Pancreas (tissue), 10 donors: ENCODE data around the gene CAPN2. TPM values are rescaled to one million over a fixed set of nuclear protein-coding genes. Genes with fewer than 3 reads are reported as not detected.
A peak's percentile ranks its signal among the peaks of the same experiment; 100 is the strongest.

Experiments
- ATAC-seq, 4 donors: fragments of 200-7000 bp; cut with Tn5 transposase; one replicate each; pipeline versions ENCODE4 v1.8.0 to v1.9.1; 2020; ENCODE audit warnings: mild to moderate bottlenecking in 4 of 4, moderate library complexity in 4 of 4
- DNase-seq, 6 donors: peaks; one replicate each; pipeline ENCODE4 v3.0.0-alpha.2; 2020
- FAIRE-seq: peaks from 2 replicates; lab custom pipeline; 2012; peaks lifted over from hg19 to GRCh38; lab: Jason Lieb, UNC
- H3K27ac ChIP-seq, 4 donors: fragments of 200-600 bp; sonication (generic); 1 replicate in 3 of 4; 2 replicates in 1 of 4; pipeline versions ENCODE4 v1.5.0 to v1.8.0; 2020
- H3K27me3 ChIP-seq, 4 donors: fragments of 200-600 bp; one replicate each; pipeline ENCODE4 v1.8.0; 2021
- H3K36me3 ChIP-seq, 3 donors: fragments of 200-600 bp; sonication (generic) in 1 of 3; one replicate each; pipeline versions ENCODE4 v1.5.0 to v1.8.0; 2020 to 2021
- H3K4me1 ChIP-seq, 3 donors: fragments of 200-600 bp; one replicate each; pipeline ENCODE4 v1.8.0; 2021
- H3K4me3 ChIP-seq, 4 donors: fragments of 200-600 bp; sonication (generic) in 2 of 4; one replicate each; pipeline versions ENCODE4 v1.5.0 to v1.8.0; 2020 to 2021
- H3K9me3 ChIP-seq, 4 donors: fragments of 200-600 bp; one replicate each; pipeline ENCODE4 v1.8.0; 2021
- WGBS, 2 donors: extraction: QIAGEN DNeasy Blood & Tissue Kit; methylation state at CpG; one replicate each; pipeline ENCODE4 v1.1.7; 2013; 5-methylcytosine and 5-hydroxymethylcytosine counted together
- intact Hi-C, 3 donors: fragments of 100-400 bp; cut with DNase I; formaldehyde crosslinking; loops; one replicate each; pipeline versions ENCODE4 v1.11.1 to v1.14.2; 2022
- polyA plus RNA-seq, 2 donors: library from polyadenylated mRNA; stranded (reverse); fragments of 200-250 nt; gene quantifications; one replicate each; pipeline ENCODE4 v1.2.3, GENCODE V29; 2013
- total RNA-seq, 6 donors: library from RNA; stranded (reverse); fragmentation: NEBNext Ultra II Directional in 4 of 6; extraction: Animal tissue kit (Norgen Biotek cat#: 25700) in 4 of 6; gene quantifications; one replicate each; pipeline versions ENCODE4 v1.2.1 to v1.2.4, GENCODE V29; 2021 to 2023
- TF ChIP-seq, protein P1 (sequence below), 4 donors: fragments of 200-600 bp; sonication (generic) in 3 of 4; IDR thresholded peaks; one replicate each; pipeline versions ENCODE4 v1.5.0 to v1.8.0; 2021; ENCODE audit warnings: antibody characterized with exemption in 4 of 4
- donor health status: healthy with polysubstance abuse.
- donor health status: DM: no; HTN: no; CAD: no; lungs with moderate emphysema.
- donor health status: DM: no; HTN: no; CAD: no.
- donor health status: control.
- donor health status: control.
- donor health status: Bipolar disorder and iron deficiency.
- donor health status: DM: yes; HTN: yes; CAD: no.
- donor health status: DM: no; HTN: no; CAD: no.
- donor health status: DM: no; HTN: no; CAD: no.
- donor health status: DM: yes; HTN: yes; CAD: no.

Gene CAPN2
- total and polyA plus RNA-seq, 8 donors: 48.2 to 90.0 (median 55.7) TPM

DNA sequence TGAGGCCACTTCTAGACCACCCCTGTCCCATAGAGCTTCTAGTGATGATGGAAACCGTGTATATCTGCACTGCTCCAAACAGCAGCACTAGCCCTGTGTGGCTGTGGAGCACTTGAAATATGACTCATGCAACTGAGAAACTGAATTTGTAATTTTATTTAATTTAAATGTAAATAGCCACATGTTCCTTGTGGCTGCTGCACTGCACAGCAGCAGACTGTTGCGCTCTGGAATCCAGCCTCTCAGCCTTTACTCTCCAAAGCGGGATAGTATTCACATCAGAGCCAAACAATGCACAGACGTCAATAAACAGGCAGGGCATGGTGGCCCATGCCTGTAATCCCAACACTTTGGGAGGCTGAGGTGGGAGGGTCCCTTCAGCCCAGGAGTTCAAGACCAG is 12.0 kb downstream of the CAPN2 start:
- FAIRE-seq (no peak), ATAC-seq (no peak), DNase-seq (no peak)
- no peaks in the 10 kb centered on the region for H3K36me3 ChIP-seq
- peaks cover 6 to 22% (median 7%) of the 10 kb centered on the region in 3 donors for H3K4me1 ChIP-seq
- H3K27me3 ChIP-seq: no peaks in the 10 kb centered on the region
- H3K9me3 ChIP-seq: no peaks in the 10 kb centered on the region
- H3K4me3 ChIP-seq: no peak overlapping the region
- 91 to 97% methylated on average over 4 of the region's 4 CpGs for WGBS, 2 donors
- H3K27ac ChIP-seq: no peak overlapping the region
- intact Hi-C loops: no loop called here
- TF ChIP-seq, protein P1, sequence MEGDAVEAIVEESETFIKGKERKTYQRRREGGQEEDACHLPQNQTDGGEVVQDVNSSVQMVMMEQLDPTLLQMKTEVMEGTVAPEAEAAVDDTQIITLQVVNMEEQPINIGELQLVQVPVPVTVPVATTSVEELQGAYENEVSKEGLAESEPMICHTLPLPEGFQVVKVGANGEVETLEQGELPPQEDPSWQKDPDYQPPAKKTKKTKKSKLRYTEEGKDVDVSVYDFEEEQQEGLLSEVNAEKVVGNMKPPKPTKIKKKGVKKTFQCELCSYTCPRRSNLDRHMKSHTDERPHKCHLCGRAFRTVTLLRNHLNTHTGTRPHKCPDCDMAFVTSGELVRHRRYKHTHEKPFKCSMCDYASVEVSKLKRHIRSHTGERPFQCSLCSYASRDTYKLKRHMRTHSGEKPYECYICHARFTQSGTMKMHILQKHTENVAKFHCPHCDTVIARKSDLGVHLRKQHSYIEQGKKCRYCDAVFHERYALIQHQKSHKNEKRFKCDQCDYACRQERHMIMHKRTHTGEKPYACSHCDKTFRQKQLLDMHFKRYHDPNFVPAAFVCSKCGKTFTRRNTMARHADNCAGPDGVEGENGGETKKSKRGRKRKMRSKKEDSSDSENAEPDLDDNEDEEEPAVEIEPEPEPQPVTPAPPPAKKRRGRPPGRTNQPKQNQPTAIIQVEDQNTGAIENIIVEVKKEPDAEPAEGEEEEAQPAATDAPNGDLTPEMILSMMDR (IDR thresholded peaks at IDR 0.05): no peak

DNA sequence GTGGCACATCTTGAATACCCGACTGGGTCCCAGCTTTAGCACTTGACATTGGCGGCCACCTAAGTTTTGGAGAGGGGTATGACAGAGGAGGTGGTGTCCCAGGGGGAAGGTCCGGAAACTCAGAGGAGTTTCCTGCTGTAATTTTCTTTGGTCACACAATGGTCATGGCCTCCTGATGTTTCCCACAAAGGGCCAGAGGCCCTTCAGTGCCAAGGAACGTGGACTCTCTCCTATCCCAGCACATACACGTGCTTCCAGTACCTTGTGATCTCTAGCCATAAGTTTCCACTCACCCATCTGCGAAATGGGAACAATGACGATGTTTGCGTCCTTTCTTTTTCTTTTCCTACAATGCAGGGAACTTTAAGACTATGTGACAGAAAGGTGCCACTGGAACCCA is 13.2 kb downstream of the CAPN2 start:
- H3K36me3 ChIP-seq: no peaks in the 10 kb centered on the region
- no peaks in the 10 kb centered on the region for H3K27me3 ChIP-seq
- no peak overlapping the region for H3K4me3 ChIP-seq
- ATAC-seq (no peak), FAIRE-seq (no peak), DNase-seq (no peak)
- TF ChIP-seq, protein P1 (IDR thresholded peaks at IDR 0.05): no peak
- no peak overlapping the region for H3K27ac ChIP-seq
- intact Hi-C loops: no loop called here
- 87 to 91% methylated on average over 8 of the region's 8 CpGs for WGBS, 2 donors
- no peaks in the 10 kb centered on the region for H3K9me3 ChIP-seq
- H3K4me1 ChIP-seq: peaks cover 3 to 15% (median 4%) of the 10 kb centered on the region in 3 donors

DNA sequence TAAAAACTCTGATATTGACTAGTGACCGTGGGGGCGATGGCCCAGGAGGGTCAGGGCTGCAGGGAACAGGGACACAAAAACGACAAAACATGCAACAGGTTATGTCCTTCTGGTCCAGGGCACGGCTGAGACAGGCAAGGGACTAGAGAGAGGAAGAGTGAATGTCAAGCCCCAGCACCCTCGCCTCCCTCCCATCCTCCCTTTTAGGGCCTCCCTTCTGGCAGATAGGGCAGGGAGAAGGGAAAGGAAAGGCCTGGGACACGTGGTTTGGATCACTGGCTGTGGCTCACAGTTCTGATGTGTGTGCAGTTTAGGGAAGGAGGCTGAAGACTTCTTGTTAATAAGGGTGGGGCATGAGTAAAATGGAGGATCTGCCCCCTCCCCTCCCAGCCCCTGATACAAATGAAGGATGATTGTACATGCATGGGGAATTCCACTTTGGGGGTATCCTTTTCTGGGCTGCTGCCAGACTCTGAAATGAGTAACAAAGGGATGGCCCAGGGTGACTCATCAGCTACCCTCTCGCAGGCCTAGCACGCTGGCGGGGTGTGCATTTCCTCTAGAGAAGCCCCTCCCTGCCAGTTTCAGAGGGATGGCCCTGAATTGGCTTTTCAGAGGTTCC is 14.2 kb downstream of the CAPN2 start:
- Histone ChIP-seq H3K4me1 (peaks cover 0 to 10% (median 6%) of the 10 kb centered on the region in 3 donors), H3K9me3 (no peaks in the 10 kb centered on the region), H3K4me3 (no peak overlapping the region), H3K27ac (peak overlapping the region in 1 of 4 donors; percentile 45), H3K27me3 (no peaks in the 10 kb centered on the region), H3K36me3 (no peaks in the 10 kb centered on the region)
- WGBS, 2 donors: 71 to 83% methylated on average over 9 of the region's 9 CpGs
- TF ChIP-seq, protein P1 (IDR thresholded peaks at IDR 0.05): no peak
- DNase-seq (peak in 3 of 6 donors; percentile 37 to 50 (median 42)), ATAC-seq (peak in 3 of 4 donors; percentile 70 to 87 (median 81)), FAIRE-seq (no peak)
- intact Hi-C loops: no loop called here

DNA sequence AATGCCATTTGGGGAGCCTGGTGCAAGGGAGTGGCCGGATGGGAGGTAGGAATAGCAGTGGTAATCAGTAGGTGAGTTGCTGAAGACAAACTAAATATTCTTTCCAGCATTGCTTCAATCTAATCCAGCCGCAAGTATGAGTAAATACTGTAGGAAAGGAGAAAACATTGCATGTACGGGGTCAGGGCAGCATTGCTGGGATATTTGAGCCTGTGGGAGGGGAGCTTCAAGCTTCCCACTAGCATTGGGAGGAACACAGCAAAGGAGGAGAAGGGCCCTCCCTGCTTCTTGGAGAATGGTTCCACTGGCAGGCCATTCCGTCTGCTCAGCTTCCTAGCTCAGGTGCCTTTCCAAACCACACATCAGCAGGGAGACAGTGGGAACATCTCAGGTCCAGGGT is 15.2 kb downstream of the CAPN2 start:
- DNase-seq: no peak
- no peak overlapping the region for H3K4me3 ChIP-seq

More for the DNA sequence above, 15.2 kb downstream of the CAPN2 start:
- H3K4me1 ChIP-seq: peaks cover 0 to 11% (median 9%) of the 10 kb centered on the region in 3 donors
- no peaks in the 10 kb centered on the region for H3K27me3 ChIP-seq
- H3K27ac ChIP-seq: peak overlapping the region in 1 of 4 donors; percentile 45
- peak in 1 of 4 donors; percentile 31 for ATAC-seq
- H3K36me3 ChIP-seq: no peaks in the 10 kb centered on the region
- intact Hi-C loops: no loop called here
- TF ChIP-seq, protein P1 (IDR thresholded peaks at IDR 0.05): no peak
- FAIRE-seq: no peak
- WGBS, 2 donors: 86 to 93% methylated on average over 4 of the region's 4 CpGs
- H3K9me3 ChIP-seq: no peaks in the 10 kb centered on the region
